ENCODE data around the gene EEF2K. TPM values are rescaled to one million over a fixed set of nuclear protein-coding genes. Genes with fewer than 3 reads are reported as not detected.

Gene EEF2K
- total and polyA plus RNA-seq, 2 of the 13 experiments (the other 11 are each of a cell fraction or from before 2014, with no cell fraction given): 22.0 to 23.8 TPM

DNA sequence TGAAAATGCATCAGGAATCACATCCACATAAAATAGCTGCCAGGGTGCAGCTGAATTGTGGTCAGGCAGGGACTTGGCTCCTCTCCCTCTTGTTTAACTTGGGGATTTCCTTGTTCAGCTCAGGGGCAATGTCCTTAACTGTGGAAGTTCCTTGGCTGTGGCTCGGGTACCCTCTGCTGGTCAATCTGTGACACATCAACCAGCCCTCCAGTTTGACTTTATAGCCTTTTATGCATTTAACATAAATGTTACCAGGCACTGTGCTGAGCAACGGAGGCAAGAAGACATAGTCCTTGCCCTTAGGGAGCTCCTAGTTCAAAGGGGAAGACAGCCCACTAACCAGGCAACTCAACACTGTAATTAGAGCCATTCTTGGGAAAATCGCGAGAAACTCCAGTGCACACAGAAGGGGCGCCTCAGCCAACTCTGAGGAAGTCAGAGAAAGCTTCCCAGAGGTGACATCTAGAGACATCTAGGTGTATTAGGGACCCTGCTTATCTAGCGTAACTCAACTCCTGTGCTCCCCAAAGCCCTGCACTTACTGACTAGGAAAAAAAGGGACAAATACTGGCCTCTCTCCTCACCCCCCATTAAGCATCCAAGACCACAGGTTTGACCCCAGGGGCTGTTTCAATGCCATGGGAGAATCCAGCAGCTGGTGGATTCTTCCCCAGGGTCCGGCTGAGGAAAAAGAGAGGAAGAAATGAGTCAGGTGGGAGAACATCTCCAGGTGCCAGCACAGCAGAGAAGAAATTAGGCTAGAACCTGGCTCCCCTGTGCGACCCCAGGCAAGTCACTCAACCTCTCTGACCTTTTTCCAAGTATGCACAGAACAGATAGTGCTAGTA is 17.3 kb upstream of the EEF2K start (continued):
- peak; percentile 53; the same call in 1 of the 2 replicates for TF ChIP-seq FOXJ3 (CRISPR knock-in tag; IDR thresholded peaks at IDR 0.05; ENCODE audit: borderline replicate concordance)
- TF ChIP-seq ZNF782 (CRISPR knock-in tag; IDR thresholded peaks at IDR 0.05; ENCODE audit: borderline replicate concordance): peak; percentile 81; the same call in 1 of the 2 replicates
- TF ChIP-seq ATAD3A (CRISPR knock-in tag; IDR thresholded peaks at IDR 0.05): no peak
- TF ChIP-seq BCL6 (CRISPR knock-in tag; IDR thresholded peaks at IDR 0.05): 0 out of 2 replicates have a peak, but pooled peaks have one; percentile 25
- no peak for TF ChIP-seq RARA (CRISPR knock-in tag; IDR thresholded peaks at IDR 0.05)
- TF ChIP-seq RFXAP (CRISPR knock-in tag; IDR thresholded peaks at IDR 0.05; ENCODE audit: borderline replicate concordance): peak; percentile 90
- TF ChIP-seq, protein P1, sequence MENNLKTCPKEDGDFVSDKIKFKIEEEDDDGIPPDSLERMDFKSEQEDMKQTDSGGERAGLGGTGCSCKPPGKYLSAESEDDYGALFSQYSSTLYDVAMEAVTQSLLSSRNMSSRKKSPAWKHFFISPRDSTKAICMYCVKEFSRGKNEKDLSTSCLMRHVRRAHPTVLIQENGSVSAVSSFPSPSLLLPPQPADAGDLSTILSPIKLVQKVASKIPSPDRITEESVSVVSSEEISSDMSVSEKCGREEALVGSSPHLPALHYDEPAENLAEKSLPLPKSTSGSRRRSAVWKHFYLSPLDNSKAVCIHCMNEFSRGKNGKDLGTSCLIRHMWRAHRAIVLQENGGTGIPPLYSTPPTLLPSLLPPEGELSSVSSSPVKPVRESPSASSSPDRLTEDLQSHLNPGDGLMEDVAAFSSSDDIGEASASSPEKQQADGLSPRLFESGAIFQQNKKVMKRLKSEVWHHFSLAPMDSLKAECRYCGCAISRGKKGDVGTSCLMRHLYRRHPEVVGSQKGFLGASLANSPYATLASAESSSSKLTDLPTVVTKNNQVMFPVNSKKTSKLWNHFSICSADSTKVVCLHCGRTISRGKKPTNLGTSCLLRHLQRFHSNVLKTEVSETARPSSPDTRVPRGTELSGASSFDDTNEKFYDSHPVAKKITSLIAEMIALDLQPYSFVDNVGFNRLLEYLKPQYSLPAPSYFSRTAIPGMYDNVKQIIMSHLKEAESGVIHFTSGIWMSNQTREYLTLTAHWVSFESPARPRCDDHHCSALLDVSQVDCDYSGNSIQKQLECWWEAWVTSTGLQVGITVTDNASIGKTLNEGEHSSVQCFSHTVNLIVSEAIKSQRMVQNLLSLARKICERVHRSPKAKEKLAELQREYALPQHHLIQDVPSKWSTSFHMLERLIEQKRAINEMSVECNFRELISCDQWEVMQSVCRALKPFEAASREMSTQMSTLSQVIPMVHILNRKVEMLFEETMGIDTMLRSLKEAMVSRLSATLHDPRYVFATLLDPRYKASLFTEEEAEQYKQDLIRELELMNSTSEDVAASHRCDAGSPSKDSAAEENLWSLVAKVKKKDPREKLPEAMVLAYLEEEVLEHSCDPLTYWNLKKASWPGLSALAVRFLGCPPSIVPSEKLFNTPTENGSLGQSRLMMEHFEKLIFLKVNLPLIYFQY (CRISPR knock-in tag; IDR thresholded peaks at IDR 0.05; ENCODE audit: borderline replicate concordance): peak; percentile 69
- TF ChIP-seq, protein P2, sequence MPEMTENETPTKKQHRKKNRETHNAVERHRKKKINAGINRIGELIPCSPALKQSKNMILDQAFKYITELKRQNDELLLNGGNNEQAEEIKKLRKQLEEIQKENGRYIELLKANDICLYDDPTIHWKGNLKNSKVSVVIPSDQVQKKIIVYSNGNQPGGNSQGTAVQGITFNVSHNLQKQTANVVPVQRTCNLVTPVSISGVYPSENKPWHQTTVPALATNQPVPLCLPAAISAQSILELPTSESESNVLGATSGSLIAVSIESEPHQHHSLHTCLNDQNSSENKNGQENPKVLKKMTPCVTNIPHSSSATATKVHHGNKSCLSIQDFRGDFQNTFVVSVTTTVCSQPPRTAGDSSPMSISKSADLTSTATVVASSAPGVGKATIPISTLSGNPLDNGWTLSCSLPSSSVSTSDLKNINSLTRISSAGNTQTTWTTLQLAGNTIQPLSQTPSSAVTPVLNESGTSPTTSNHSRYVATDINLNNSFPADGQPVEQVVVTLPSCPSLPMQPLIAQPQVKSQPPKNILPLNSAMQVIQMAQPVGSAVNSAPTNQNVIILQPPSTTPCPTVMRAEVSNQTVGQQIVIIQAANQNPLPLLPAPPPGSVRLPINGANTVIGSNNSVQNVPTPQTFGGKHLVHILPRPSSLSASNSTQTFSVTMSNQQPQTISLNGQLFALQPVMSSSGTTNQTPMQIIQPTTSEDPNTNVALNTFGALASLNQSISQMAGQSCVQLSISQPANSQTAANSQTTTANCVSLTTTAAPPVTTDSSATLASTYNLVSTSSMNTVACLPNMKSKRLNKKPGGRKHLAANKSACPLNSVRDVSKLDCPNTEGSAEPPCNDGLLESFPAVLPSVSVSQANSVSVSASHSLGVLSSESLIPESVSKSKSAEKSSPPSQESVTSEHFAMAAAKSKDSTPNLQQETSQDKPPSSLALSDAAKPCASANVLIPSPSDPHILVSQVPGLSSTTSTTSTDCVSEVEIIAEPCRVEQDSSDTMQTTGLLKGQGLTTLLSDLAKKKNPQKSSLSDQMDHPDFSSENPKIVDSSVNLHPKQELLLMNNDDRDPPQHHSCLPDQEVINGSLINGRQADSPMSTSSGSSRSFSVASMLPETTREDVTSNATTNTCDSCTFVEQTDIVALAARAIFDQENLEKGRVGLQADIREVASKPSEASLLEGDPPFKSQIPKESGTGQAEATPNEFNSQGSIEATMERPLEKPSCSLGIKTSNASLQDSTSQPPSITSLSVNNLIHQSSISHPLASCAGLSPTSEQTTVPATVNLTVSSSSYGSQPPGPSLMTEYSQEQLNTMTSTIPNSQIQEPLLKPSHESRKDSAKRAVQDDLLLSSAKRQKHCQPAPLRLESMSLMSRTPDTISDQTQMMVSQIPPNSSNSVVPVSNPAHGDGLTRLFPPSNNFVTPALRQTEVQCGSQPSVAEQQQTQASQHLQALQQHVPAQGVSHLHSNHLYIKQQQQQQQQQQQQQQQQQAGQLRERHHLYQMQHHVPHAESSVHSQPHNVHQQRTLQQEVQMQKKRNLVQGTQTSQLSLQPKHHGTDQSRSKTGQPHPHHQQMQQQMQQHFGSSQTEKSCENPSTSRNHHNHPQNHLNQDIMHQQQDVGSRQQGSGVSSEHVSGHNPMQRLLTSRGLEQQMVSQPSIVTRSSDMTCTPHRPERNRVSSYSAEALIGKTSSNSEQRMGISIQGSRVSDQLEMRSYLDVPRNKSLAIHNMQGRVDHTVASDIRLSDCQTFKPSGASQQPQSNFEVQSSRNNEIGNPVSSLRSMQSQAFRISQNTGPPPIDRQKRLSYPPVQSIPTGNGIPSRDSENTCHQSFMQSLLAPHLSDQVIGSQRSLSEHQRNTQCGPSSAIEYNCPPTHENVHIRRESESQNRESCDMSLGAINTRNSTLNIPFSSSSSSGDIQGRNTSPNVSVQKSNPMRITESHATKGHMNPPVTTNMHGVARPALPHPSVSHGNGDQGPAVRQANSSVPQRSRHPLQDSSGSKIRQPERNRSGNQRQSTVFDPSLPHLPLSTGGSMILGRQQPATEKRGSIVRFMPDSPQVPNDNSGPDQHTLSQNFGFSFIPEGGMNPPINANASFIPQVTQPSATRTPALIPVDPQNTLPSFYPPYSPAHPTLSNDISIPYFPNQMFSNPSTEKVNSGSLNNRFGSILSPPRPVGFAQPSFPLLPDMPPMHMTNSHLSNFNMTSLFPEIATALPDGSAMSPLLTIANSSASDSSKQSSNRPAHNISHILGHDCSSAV (CRISPR knock-in tag; IDR thresholded peaks at IDR 0.05; ENCODE audit: borderline replicate concordance): 0 out of 2 replicates have a peak, but pooled peaks have one; percentile 70
- TF ChIP-seq KAT2B (IDR thresholded peaks at IDR 0.05; ENCODE audit: borderline replicate concordance, low read depth, low read length): no peak
- TF ChIP-seq, protein P3, sequence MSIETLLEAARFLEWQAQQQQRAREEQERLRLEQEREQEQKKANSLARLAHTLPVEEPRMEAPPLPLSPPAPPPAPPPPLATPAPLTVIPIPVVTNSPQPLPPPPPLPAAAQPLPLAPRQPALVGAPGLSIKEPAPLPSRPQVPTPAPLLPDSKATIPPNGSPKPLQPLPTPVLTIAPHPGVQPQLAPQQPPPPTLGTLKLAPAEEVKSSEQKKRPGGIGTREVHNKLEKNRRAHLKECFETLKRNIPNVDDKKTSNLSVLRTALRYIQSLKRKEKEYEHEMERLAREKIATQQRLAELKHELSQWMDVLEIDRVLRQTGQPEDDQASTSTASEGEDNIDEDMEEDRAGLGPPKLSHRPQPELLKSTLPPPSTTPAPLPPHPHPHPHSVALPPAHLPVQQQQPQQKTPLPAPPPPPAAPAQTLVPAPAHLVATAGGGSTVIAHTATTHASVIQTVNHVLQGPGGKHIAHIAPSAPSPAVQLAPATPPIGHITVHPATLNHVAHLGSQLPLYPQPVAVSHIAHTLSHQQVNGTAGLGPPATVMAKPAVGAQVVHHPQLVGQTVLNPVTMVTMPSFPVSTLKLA (IDR thresholded peaks at IDR 0.05): no peak
- TF ChIP-seq, protein P4, sequence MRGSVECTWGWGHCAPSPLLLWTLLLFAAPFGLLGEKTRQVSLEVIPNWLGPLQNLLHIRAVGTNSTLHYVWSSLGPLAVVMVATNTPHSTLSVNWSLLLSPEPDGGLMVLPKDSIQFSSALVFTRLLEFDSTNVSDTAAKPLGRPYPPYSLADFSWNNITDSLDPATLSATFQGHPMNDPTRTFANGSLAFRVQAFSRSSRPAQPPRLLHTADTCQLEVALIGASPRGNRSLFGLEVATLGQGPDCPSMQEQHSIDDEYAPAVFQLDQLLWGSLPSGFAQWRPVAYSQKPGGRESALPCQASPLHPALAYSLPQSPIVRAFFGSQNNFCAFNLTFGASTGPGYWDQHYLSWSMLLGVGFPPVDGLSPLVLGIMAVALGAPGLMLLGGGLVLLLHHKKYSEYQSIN (CRISPR knock-in tag; IDR thresholded peaks at IDR 0.05; ENCODE audit: borderline replicate concordance): no peak
- TF ChIP-seq ZNF709 (CRISPR knock-in tag; IDR thresholded peaks at IDR 0.05): no peak
- TF ChIP-seq ZNF737 (CRISPR knock-in tag; IDR thresholded peaks at IDR 0.05; ENCODE audit: borderline replicate concordance): no peak

All from HepG2 (cell line).